HepG2 (cell line): ENCODE results near the gene COPZ1. TPM values are rescaled to one million over a fixed set of nuclear protein-coding genes. Genes with fewer than 3 reads are reported as not detected.
A peak's percentile ranks its signal among the peaks of the same experiment; 100 is the strongest.

Experiments used
- ARID2 ChIP-seq: sonication (generic); formaldehyde crosslinking; IDR thresholded peaks from 2 replicates; pipeline ENCODE4 v1.8.1; 2022; ENCODE audit warnings: mild to moderate bottlenecking, missing genetic modification reagents, borderline replicate concordance
- CCAR2 ChIP-seq: fragments of 200-400 bp; formaldehyde crosslinking; optimal IDR thresholded peaks from 2 replicates; pipeline ENCODE3; 2018; ENCODE audit warnings: low read depth, mild to moderate bottlenecking, low read length, moderate library complexity
- CENPX ChIP-seq: sonication (generic); formaldehyde crosslinking; IDR thresholded peaks from 2 replicates; pipeline ENCODE4 v1.9.0; 2021; ENCODE audit warnings: mild to moderate bottlenecking, missing genetic modification reagents, moderate library complexity
- KDM1A ChIP-seq: IDR thresholded peaks from 2 replicates; pipeline ENCODE4 v1.6.1; 2016; ENCODE audit warnings: missing compliant biosample characterization
- KMT2B ChIP-seq: IDR thresholded peaks from 2 replicates; pipeline ENCODE4 v1.6.1; 2016; ENCODE audit warnings: missing genetic modification reagents, missing compliant biosample characterization
- NFIC ChIP-seq: IDR thresholded peaks from 2 replicates; pipeline ENCODE4 v1.6.1; 2012; ENCODE audit warnings: mild to moderate bottlenecking, low read length, inconsistent platforms
- POLR2AphosphoS5 ChIP-seq: IDR thresholded peaks from 2 replicates; pipeline ENCODE4 v1.6.1; 2012; ENCODE audit warnings: low read depth, low read length
- POLR2G ChIP-seq: fragments of 200-400 bp; formaldehyde crosslinking; IDR thresholded peaks from 2 replicates; pipeline ENCODE4 v1.6.1; 2018; ENCODE audit warnings: mild to moderate bottlenecking, low read depth, low read length, moderate library complexity
- RCOR2 ChIP-seq: IDR thresholded peaks from 2 replicates; pipeline ENCODE4 v1.6.1; 2016; ENCODE audit warnings: missing biosample characterization, missing genetic modification reagents
- SIN3A ChIP-seq: IDR thresholded peaks from 2 replicates; pipeline ENCODE4 v1.6.1; 2011; ENCODE audit warnings: low read depth, mild to moderate bottlenecking, control low read depth, low read length, borderline replicate concordance
- SYNCRIP ChIP-seq: fragments of 200-400 bp; formaldehyde crosslinking; IDR thresholded peaks from 2 replicates; pipeline ENCODE4 v1.6.1; 2018; ENCODE audit warnings: mild to moderate bottlenecking, low read depth, low read length; ENCODE audit not compliant: insufficient read depth
- TRIM24 ChIP-seq: sonication (generic); formaldehyde crosslinking; IDR thresholded peaks from 2 replicates; pipeline ENCODE4 v1.8.0; 2022; ENCODE audit warnings: mild to moderate bottlenecking, missing genetic modification reagents
- YEATS4 ChIP-seq: sonication (generic); formaldehyde crosslinking; IDR thresholded peaks from 2 replicates; pipeline ENCODE4 v1.4.0; 2020; ENCODE audit warnings: missing genetic modification reagents, borderline replicate concordance
- ZBTB20 ChIP-seq: sonication (generic); formaldehyde crosslinking; IDR thresholded peaks from 2 replicates; pipeline ENCODE4 v1.8.1; 2023; ENCODE audit warnings: missing genetic modification reagents, low read depth, mild to moderate bottlenecking, borderline replicate concordance
- ZBTB7B ChIP-seq: sonication (generic); formaldehyde crosslinking; IDR thresholded peaks from 2 replicates; pipeline ENCODE4 v1.4.0; 2020; ENCODE audit warnings: missing genetic modification reagents
- ZNF121 ChIP-seq: sonication (generic); formaldehyde crosslinking; IDR thresholded peaks from 2 replicates; pipeline ENCODE4 v1.5.0; 2020; ENCODE audit warnings: mild to moderate bottlenecking, missing genetic modification reagents
- ZNF264 ChIP-seq: sonication (generic); formaldehyde crosslinking; IDR thresholded peaks from 2 replicates; pipeline ENCODE4 v1.4.0; 2020; ENCODE audit warnings: missing genetic modification reagents
- ZNF564 ChIP-seq: sonication (generic); formaldehyde crosslinking; IDR thresholded peaks from 2 replicates; pipeline ENCODE4 v1.8.1; 2023; ENCODE audit warnings: mild to moderate bottlenecking, missing genetic modification reagents
- ZNF615 ChIP-seq: sonication (generic); formaldehyde crosslinking; IDR thresholded peaks from 2 replicates; pipeline ENCODE4 v1.5.0; 2020; ENCODE audit warnings: mild to moderate bottlenecking, missing genetic modification reagents, borderline replicate concordance
- ZSCAN25 ChIP-seq: sonication (generic); formaldehyde crosslinking; IDR thresholded peaks from 2 replicates; pipeline ENCODE4 v1.8.0; 2022; ENCODE audit warnings: mild to moderate bottlenecking, missing genetic modification reagents
- polyA plus RNA-seq, 8 experiments: library from polyadenylated mRNA; depleted of rRNA in 3 of 8; stranded (reverse) in 7 of 8; unstranded in 1 of 8; fragments of >200 nt; fragmentation: Illumina TruSeq in 4 of 8; extraction: Trizol in 4 of 8; gene quantifications; 2 replicates each; pipeline versions ENCODE4 v1.2.1 to v1.2.3, GENCODE V29; 2011 to 2016; ENCODE audit warnings: low read depth in 4 of 8, missing spikeins in 1 of 8, mixed read lengths in 1 of 8; ENCODE audit not compliant: insufficient read depth in 1 of 8
- total RNA-seq, 5 experiments: library from RNA; depleted of rRNA; stranded (reverse); fragments of >200 nt; fragmentation: Illumina TruSeq; extraction: Trizol; gene quantifications; 2 replicates each; pipeline ENCODE4 v1.2.3, GENCODE V29; 2016; ENCODE audit warnings: low read depth in 1 of 5
- TF ChIP-seq, protein P1 (sequence below): sonication (generic); formaldehyde crosslinking; IDR thresholded peaks from 2 replicates; pipeline ENCODE4 v1.4.0; 2020; ENCODE audit warnings: missing genetic modification reagents
- TF ChIP-seq, protein P2 (sequence below): sonication (generic); formaldehyde crosslinking; IDR thresholded peaks from 2 replicates; pipeline ENCODE4 v1.4.0; 2020; ENCODE audit warnings: missing genetic modification reagents, borderline replicate concordance
- TF ChIP-seq, protein P3 (sequence below): sonication (generic); formaldehyde crosslinking; IDR thresholded peaks from 2 replicates; pipeline ENCODE4 v1.4.0; 2020; ENCODE audit warnings: missing genetic modification reagents
- TF ChIP-seq, protein P4 (sequence below): sonication (generic); formaldehyde crosslinking; IDR thresholded peaks from 2 replicates; pipeline ENCODE4 v1.4.0; 2020; ENCODE audit warnings: mild to moderate bottlenecking, missing genetic modification reagents

The COPZ1 gene
- total and polyA plus RNA-seq, 2 of the 13 experiments (the other 11 are each of a cell fraction or from before 2014, with no cell fraction given) = 125 to 184 TPM

DNA sequence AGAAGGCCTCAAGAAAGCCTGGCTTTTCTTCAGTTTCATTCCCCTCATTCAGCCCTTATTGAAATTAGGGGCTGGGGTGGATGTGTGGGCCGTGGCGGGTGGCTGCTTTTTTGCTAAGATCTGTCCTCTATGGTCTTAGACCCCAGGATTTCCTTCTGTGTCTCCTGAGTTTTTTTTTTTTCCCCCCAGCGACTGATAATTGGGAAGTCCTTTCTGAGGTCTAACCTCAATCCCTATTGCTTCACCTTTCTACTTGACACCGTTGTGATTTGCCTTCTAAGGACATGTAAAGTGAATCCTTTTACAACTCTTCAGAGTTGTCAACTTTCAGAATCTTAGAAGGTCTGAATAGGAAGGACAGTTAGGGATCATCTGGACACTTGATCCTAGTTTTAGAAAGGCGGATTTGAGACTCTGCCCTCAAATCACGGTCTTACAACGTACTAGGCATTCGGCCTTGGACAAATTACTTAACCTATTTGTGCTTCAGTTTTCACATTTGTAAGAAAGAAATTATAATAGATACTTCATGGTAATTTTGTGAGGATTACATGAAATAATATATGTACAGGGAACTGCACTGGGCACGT is 34.9 kb downstream of the COPZ1 start (continued):
- TF ChIP-seq, protein P1, sequence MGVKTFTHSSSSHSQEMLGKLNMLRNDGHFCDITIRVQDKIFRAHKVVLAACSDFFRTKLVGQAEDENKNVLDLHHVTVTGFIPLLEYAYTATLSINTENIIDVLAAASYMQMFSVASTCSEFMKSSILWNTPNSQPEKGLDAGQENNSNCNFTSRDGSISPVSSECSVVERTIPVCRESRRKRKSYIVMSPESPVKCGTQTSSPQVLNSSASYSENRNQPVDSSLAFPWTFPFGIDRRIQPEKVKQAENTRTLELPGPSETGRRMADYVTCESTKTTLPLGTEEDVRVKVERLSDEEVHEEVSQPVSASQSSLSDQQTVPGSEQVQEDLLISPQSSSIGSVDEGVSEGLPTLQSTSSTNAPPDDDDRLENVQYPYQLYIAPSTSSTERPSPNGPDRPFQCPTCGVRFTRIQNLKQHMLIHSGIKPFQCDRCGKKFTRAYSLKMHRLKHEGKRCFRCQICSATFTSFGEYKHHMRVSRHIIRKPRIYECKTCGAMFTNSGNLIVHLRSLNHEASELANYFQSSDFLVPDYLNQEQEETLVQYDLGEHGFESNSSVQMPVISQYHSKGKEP = no peak
- TF ChIP-seq NFIC (no peak), SIN3A (0 out of 2 replicates have a peak, but pooled peaks have one; percentile 5), YEATS4 (no peak), ZBTB20 (CRISPR knock-in tag) (no peak), ZNF615 (CRISPR knock-in tag) (peak; percentile 45; the same call in 1 of the 2 replicates), POLR2AphosphoS5 (no peak), KDM1A (CRISPR knock-in tag) (peak; percentile 84; the same call in 1 of the 2 replicates), ZBTB7B (no peak), POLR2G (no peak), RCOR2 (CRISPR knock-in tag) (peak; percentile 89), ARID2 (no peak), TRIM24 (CRISPR knock-in tag) (no peak), ZSCAN25 (CRISPR knock-in tag) (no peak), CCAR2 (no peak), ZNF264 (no peak), ZNF121 (no peak), KMT2B (no peak), CENPX (no peak), SYNCRIP (no peak), ZNF564 (CRISPR knock-in tag) (no peak)
- TF ChIP-seq, protein P2, sequence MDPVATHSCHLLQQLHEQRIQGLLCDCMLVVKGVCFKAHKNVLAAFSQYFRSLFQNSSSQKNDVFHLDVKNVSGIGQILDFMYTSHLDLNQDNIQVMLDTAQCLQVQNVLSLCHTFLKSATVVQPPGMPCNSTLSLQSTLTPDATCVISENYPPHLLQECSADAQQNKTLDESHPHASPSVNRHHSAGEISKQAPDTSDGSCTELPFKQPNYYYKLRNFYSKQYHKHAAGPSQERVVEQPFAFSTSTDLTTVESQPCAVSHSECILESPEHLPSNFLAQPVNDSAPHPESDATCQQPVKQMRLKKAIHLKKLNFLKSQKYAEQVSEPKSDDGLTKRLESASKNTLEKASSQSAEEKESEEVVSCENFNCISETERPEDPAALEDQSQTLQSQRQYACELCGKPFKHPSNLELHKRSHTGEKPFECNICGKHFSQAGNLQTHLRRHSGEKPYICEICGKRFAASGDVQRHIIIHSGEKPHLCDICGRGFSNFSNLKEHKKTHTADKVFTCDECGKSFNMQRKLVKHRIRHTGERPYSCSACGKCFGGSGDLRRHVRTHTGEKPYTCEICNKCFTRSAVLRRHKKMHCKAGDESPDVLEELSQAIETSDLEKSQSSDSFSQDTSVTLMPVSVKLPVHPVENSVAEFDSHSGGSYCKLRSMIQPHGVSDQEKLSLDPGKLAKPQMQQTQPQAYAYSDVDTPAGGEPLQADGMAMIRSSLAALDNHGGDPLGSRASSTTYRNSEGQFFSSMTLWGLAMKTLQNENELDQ (CRISPR knock-in tag) = no peak
- TF ChIP-seq, protein P3, sequence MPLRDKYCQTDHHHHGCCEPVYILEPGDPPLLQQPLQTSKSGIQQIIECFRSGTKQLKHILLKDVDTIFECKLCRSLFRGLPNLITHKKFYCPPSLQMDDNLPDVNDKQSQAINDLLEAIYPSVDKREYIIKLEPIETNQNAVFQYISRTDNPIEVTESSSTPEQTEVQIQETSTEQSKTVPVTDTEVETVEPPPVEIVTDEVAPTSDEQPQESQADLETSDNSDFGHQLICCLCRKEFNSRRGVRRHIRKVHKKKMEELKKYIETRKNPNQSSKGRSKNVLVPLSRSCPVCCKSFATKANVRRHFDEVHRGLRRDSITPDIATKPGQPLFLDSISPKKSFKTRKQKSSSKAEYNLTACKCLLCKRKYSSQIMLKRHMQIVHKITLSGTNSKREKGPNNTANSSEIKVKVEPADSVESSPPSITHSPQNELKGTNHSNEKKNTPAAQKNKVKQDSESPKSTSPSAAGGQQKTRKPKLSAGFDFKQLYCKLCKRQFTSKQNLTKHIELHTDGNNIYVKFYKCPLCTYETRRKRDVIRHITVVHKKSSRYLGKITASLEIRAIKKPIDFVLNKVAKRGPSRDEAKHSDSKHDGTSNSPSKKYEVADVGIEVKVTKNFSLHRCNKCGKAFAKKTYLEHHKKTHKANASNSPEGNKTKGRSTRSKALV = no peak
- TF ChIP-seq, protein P4, sequence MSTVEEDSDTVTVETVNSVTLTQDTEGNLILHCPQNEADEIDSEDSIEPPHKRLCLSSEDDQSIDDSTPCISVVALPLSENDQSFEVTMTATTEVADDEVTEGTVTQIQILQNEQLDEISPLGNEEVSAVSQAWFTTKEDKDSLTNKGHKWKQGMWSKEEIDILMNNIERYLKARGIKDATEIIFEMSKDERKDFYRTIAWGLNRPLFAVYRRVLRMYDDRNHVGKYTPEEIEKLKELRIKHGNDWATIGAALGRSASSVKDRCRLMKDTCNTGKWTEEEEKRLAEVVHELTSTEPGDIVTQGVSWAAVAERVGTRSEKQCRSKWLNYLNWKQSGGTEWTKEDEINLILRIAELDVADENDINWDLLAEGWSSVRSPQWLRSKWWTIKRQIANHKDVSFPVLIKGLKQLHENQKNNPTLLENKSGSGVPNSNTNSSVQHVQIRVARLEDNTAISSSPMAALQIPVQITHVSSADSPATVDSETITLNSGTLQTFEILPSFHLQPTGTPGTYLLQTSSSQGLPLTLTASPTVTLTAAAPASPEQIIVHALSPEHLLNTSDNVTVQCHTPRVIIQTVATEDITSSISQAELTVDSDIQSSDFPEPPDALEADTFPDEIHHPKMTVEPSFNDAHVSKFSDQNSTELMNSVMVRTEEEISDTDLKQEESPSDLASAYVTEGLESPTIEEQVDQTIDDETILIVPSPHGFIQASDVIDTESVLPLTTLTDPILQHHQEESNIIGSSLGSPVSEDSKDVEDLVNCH = no peak
